GM18951 (cell line): ENCODE results near the gene PNLIP.

Source experiments
- POLR2A ChIP-seq: IDR thresholded peaks from 4 replicates; pipeline ENCODE4 v1.6.1; 2011; ENCODE audit warnings: mild to moderate bottlenecking; ENCODE audit not compliant: insufficient read length, insufficient read depth; ENCODE audit errors: extremely low read depth
- in situ Hi-C: fragments of 300-500 bp; cut with MboI; formaldehyde crosslinking; loops from one replicate; pipeline ENCODE4 v1.12.0; 2022; ENCODE audit warnings: low sequenced_read_pairs, mixed read lengths, inconsistent platforms; ENCODE audit not compliant: unreplicated experiment

Gene PNLIP

GRCh38 chr10:116593139-116593740 is 47.5 kb downstream of the PNLIP start:
- in situ Hi-C loops, result no loop called here
- no peak for TF ChIP-seq POLR2A

GRCh38 chr10:116594525-116595035 is 48.8 kb downstream of the PNLIP start:
- in situ Hi-C loops, result no loop called here
- no peak for TF ChIP-seq POLR2A

GRCh38 chr10:116596062-116596461 is 50.3 kb downstream of the PNLIP start:
- in situ Hi-C loops, result no loop called here
- no peak for TF ChIP-seq POLR2A

DNA sequence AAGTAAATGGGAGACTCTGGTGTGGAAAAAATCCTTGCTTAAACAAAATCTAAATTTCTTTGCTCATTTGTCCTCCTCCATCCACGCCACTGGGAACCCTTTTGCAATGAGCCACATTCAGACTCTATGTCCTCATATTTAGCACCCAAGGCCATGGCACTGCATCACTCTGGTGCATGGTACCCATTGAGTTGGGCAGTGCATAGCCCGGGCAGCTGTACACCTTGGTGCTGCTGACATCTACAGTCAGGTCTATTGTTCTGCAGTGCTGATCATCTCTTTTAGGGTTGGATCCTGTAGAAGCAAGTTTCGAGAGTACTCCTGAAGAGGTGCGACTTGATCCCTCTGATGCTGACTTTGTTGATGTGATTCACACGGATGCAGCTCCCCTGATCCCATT is 51.8 kb downstream of the PNLIP start:
- in situ Hi-C loops, result no loop called here
- no peak for TF ChIP-seq POLR2A

DNA sequence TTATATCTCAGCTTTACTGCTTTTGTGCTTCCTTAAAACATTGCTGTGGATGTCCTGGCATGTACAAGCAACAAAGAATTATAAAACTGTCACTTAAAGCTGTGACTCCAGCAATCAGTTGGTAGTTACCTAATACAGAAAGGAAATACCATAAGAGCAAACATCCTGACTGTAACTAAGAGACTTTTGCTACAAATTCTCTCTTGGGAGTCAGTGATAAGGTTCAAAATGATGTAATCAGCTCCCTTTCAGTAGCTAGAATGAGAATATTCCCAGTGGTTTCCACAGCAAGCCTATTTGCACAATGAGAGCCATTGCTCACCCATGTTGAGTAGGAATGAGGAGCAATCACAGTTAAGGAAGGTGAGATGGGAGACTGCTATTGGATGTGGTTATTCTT is 52.6 kb downstream of the PNLIP start:
- TF ChIP-seq POLR2A, result no peak
- in situ Hi-C loops, result no loop called here

- TF ChIP-seq POLR2A, result no peak
- in situ Hi-C loops, result no loop called here
Observed at GRCh38 chr10:116599991-116600390, 54.3 kb downstream of the PNLIP start.

- in situ Hi-C loops, result no loop called here
- TF ChIP-seq POLR2A, result no peak
Observed at GRCh38 chr10:116602648-116603400, 57.1 kb downstream of the PNLIP start.

DNA sequence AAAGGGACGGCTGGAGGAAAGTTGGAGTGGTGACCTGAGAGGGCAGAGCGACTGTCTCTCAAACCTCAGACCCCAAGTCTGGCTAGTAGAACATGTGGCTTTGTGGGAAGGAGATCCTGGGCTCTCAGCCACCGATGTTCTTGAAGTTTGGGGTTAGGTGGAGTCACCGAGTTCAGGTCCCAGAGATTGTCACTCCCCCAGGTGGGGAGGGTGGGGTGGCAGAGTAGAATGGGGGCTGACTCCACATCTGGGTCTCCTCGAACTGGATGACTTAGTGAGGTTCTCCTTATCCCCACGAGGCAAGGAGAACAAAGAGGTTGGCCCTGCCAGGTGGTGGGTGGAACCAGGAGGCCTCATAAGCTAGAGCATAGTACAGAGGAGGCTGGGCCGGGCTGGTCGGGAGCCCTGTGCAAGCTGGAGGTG is 60.3 kb downstream of the PNLIP start:
- in situ Hi-C loops, result no loop called here
- no peak for TF ChIP-seq POLR2A

DNA sequence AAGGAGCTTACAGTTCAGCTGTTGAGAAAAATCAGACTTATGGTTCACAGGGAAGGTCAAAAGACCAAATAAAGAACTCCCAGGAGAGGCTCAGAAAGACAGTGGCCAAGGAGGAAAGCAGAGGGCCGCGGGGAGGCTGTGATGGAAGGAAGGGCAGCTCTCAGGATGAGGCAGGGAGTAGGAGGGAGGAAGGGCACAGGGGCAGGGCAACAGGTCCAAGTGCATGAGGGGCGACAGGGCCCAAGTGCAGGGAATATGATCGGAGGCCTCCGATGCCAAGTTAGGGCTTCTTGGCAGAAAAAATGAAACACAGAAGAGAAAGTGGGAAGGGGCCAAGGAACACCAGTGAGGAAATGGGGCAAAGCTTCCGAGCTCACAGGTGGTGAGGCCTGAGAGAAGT is 61.6 kb downstream of the PNLIP start:
- in situ Hi-C loops, result no loop called here
- no peak for TF ChIP-seq POLR2A

- in situ Hi-C loops, result no loop called here
- no peak for TF ChIP-seq POLR2A
Observed at GRCh38 chr10:116608686-116609594, 63.2 kb downstream of the PNLIP start.

DNA sequence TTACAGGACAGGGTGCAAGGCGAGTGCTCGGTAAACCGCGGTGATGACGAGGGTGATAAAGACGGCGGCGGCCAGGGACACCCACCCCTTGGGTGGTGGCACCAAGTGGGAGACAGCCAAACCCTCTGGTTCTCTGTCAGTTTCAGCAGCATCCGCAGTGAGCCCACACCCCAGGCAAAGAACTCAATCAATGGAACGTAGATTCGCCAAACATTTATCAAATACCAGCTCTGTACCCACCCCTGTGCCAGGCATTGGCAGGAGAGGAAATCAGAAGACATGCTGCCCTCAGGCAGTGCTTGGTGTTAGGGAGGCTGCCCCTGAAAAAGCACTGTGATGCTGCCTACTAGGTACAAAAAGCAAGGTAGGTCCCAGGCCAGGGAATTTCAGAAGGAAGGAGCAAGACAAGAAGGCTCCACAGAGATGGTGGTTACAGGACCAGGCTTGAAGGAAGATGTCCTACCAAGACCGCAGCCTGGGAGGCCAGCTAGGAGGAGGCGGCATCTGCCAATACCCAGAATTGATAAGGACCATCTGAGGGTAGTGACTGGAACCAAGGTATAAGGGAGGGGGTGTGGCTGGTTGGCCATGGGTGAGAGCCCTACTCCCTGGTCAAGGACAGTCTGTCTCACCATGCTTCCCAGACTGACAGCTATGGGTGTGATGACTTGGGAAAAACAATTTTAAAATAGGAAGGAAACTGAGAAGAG is 64.9 kb downstream of the PNLIP start:
- no peak for TF ChIP-seq POLR2A
- in situ Hi-C loops, result no loop called here

GRCh38 chr10:116611153-116611545 is 65.4 kb downstream of the PNLIP start:
- no peak for TF ChIP-seq POLR2A
- in situ Hi-C loops, result no loop called here
